Karpas-422 (cell line): ENCODE results near the gene UBTD1. TPM values are rescaled to one million over a fixed set of nuclear protein-coding genes. Genes with fewer than 3 reads are reported as not detected.

Source experiments
- DNase-seq: peaks from one replicate; pipeline ENCODE4 v3.0.0-alpha.2; 2015
- H2AFZ ChIP-seq: fragments of 200-600 bp; sonication (generic); 2 replicates; pipeline ENCODE4 v1.6.1; 2014; ENCODE audit warnings: antibody characterized with exemption, low read length, mixed read lengths
- H3K27ac ChIP-seq: fragments of 200-600 bp; sonication (generic); 2 replicates; pipeline ENCODE4 v1.5.1; 2014; ENCODE audit warnings: mild to moderate bottlenecking, low read length, moderate library complexity
- H3K27me3 ChIP-seq: fragments of 200-600 bp; sonication (generic); 2 replicates; pipeline ENCODE4 v1.6.1; 2014; ENCODE audit warnings: low read length, mixed read lengths
- H3K36me3 ChIP-seq: fragments of 200-600 bp; sonication (generic); 2 replicates; pipeline ENCODE4 v1.6.1; 2014; ENCODE audit warnings: low read length, mixed read lengths; ENCODE audit not compliant: insufficient read depth
- H3K4me1 ChIP-seq: fragments of 200-600 bp; sonication (generic); 2 replicates; pipeline ENCODE4 v1.6.1; 2014; ENCODE audit warnings: mild to moderate bottlenecking, low read length, mixed read lengths
- H3K4me2 ChIP-seq: fragments of 200-600 bp; sonication (generic); 2 replicates; pipeline ENCODE4 v1.6.1; 2014; ENCODE audit warnings: low read length, low read depth, mild to moderate bottlenecking; ENCODE audit not compliant: poor library complexity, severe bottlenecking
- H3K4me3 ChIP-seq: fragments of 200-600 bp; sonication (generic); 2 replicates; pipeline ENCODE4 v1.5.1; 2014; ENCODE audit warnings: mild to moderate bottlenecking, antibody characterized with exemption, low read length, mixed read lengths
- H3K79me2 ChIP-seq: fragments of 200-600 bp; sonication (generic); 2 replicates; pipeline ENCODE4 v1.6.1; 2014; ENCODE audit warnings: mild to moderate bottlenecking, low read length, mixed read lengths
- H3K9ac ChIP-seq: fragments of 200-600 bp; sonication (generic); 2 replicates; pipeline ENCODE4 v1.6.0; 2014; ENCODE audit warnings: low read length
- H3K9me2 ChIP-seq: fragments of 200-600 bp; sonication (generic), shearing (Covaris generic); replicated peaks from 2 replicates; pipeline ENCODE4 v1.6.0; 2014; ENCODE audit warnings: mild to moderate bottlenecking, low read length, moderate library complexity; ENCODE audit not compliant: insufficient read depth
- H3K9me3 ChIP-seq: fragments of 300-700, 200-600 bp; sonication (generic); 2 replicates; pipeline ENCODE4 v1.6.1; 2014; ENCODE audit warnings: low read length, mixed read lengths
- H4K20me1 ChIP-seq: fragments of 200-600 bp; sonication (generic); 2 replicates; pipeline ENCODE4 v1.6.1; 2014; ENCODE audit warnings: mild to moderate bottlenecking, antibody characterized with exemption, low read length, low read depth; ENCODE audit not compliant: insufficient read depth
- total RNA-seq: library from RNA; depleted of rRNA; stranded (reverse); fragments of >200 nt; shearing (Covaris generic); gene quantifications from 2 replicates; pipeline ENCODE4 v1.2.3, GENCODE V29; 2014; ENCODE audit warnings: low replicate concordance

UBTD1 gene
- total RNA-seq, 1 experiment from 2014 or later = 0.11 TPM

DNA sequence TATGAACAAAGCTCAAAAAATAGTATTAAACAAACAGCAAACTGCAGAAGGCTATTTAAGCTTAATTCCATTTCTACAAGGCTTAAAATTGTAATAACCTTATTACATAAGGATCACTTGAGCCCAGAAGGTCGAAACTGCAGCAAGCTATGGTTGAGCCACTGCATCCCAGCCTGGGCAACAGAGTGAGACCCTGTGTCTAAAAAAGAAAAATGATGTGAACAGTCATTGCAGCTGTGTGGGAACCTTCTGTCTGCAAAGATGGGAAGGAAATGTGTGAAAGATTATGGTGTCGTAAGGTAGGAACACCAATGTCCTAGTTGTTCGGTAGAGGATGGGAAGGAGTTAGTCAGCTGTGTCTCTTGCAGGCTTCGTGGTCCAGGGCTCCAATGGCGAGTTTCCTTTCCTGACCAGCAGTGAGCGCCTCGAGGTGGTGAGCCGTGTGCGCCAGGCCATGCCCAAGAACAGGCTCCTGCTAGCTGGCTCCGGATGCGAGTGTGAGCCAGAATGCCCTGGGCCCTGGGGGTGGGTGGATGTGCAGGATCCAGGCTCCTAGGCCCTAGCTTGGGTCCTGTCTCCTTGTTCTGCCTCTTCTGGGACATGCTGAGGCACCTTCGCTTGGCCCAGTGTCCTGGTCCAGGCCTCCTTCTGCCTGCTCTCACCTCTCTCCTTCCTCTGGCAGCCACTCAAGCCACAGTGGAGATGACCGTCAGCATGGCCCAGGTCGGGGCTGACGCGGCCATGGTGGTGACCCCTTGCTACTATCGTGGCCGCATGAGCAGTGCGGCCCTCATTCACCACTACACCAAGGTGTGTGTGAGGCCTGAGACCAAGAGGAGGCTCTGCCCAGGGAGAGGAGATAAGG lies 99.9 kb downstream of the UBTD1 start:
- Histone ChIP-seq H3K4me3 (no peak overlapping the region), H3K27ac (no peak overlapping the region), H3K4me1 (no peaks in the 10 kb centered on the region), H3K36me3 (no peaks in the 10 kb centered on the region), H2AFZ (no peak overlapping the region), H3K9me2 (no peaks in the 10 kb centered on the region), H3K79me2 (no peaks in the 10 kb centered on the region), H3K27me3 (no peaks in the 10 kb centered on the region), H4K20me1 (no peaks in the 10 kb centered on the region), H3K4me2 (no peak overlapping the region), H3K9ac (no peak overlapping the region), H3K9me3 (no peaks in the 10 kb centered on the region)
- DNase-seq = no peak

DNA sequence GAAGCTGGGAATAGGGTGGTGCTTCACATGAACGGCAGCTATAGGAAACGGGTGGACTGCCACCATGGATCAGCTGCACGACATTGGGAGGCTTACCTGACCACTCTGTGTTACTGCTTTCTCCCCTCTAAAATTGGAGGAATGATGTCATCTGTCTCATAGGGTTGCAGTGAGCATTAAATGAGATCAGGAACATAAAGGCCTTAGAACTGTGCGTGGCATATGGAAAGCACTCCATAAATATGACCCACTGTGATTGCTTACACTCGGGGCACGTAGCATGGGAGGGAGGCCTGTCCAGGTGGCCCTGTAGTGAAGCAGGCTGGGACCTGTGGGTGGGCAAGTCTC lies 100.5 kb downstream of the UBTD1 start:
- H3K4me3 ChIP-seq = no peak overlapping the region
- no peak overlapping the region for H2AFZ ChIP-seq
- no peaks in the 10 kb centered on the region for H3K79me2 ChIP-seq
- H3K4me1 ChIP-seq = no peaks in the 10 kb centered on the region
- H3K9ac ChIP-seq = no peak overlapping the region
- no peaks in the 10 kb centered on the region for H3K9me3 ChIP-seq
- no peak for DNase-seq
- no peaks in the 10 kb centered on the region for H3K36me3 ChIP-seq
- no peaks in the 10 kb centered on the region for H4K20me1 ChIP-seq
- H3K27me3 ChIP-seq = no peaks in the 10 kb centered on the region
- no peak overlapping the region for H3K27ac ChIP-seq
- H3K9me2 ChIP-seq = no peaks in the 10 kb centered on the region
- H3K4me2 ChIP-seq = no peak overlapping the region

GRCh38 chr10:97600616-97601015 lies 101.9 kb downstream of the UBTD1 start:
- H4K20me1 ChIP-seq = no peaks in the 10 kb centered on the region

DNA sequence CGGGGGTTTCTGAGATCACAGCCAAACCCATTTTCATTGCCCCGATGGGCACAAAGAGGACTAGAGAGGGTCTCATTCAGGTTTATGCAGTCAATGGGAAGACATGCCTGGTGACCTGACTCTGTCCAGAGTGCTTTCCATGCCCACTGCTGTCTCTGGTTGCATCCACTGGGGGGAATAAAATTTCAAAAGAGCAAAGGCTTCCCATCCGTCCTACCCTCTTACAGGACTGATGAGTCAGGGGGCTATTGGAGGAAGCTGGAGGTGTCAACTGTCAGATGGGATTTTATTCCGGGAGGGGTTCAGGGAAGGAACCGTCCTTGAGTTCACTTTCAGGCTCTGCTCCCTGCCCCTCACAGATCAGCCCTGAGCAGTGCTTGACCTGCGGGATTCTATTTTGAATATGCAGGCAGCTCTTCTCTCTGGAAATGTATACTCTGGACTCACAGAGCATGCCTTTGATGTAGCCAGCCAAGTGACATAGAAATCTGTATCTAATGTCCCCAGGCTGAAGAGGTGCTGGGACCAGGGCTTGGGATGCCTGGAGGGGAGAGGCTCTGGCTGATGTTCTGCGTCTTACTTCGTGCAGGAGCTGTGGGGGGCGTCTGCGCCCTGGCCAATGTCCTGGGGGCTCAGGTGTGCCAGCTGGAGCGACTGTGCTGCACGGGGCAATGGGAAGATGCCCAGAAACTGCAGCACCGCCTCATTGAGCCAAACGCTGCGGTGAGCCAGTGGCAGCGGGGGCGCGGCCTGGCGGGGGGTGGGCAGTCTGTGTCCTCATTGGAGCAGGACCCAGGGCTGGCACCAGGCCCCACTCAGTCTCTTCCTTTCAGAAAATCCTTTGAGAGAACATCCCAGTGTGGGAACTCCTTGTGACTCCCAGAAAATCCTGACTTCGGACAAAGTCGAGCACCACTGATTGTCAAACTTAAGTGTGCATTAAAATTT lies 102.8 kb downstream of the UBTD1 start:
- no peaks in the 10 kb centered on the region for H3K4me1 ChIP-seq
- no peaks in the 10 kb centered on the region for H4K20me1 ChIP-seq
- H3K27ac ChIP-seq = no peak overlapping the region
- no peaks in the 10 kb centered on the region for H3K9me2 ChIP-seq
- DNase-seq = no peak
- H3K36me3 ChIP-seq = no peaks in the 10 kb centered on the region
- no peak overlapping the region for H3K9ac ChIP-seq
- no peak overlapping the region for H2AFZ ChIP-seq
- H3K79me2 ChIP-seq = no peaks in the 10 kb centered on the region
- no peak overlapping the region for H3K4me3 ChIP-seq
- no peak overlapping the region for H3K4me2 ChIP-seq
- H3K9me3 ChIP-seq = no peaks in the 10 kb centered on the region
- no peaks in the 10 kb centered on the region for H3K27me3 ChIP-seq

More at GRCh38 chr10:97600616-97601015, 101.9 kb downstream of the UBTD1 start:
- no peak overlapping the region for H3K4me2 ChIP-seq
- no peaks in the 10 kb centered on the region for H3K4me1 ChIP-seq
- DNase-seq = no peak
- no peak overlapping the region for H3K27ac ChIP-seq
- no peak overlapping the region for H3K9ac ChIP-seq
- no peaks in the 10 kb centered on the region for H3K36me3 ChIP-seq
- no peak overlapping the region for H3K4me3 ChIP-seq
- H3K27me3 ChIP-seq = no peaks in the 10 kb centered on the region
- H3K79me2 ChIP-seq = no peaks in the 10 kb centered on the region
- H3K9me2 ChIP-seq = no peaks in the 10 kb centered on the region
- H2AFZ ChIP-seq = no peak overlapping the region
- no peaks in the 10 kb centered on the region for H3K9me3 ChIP-seq

- Histone ChIP-seq H4K20me1 (no peaks in the 10 kb centered on the region), H3K9me3 (no peaks in the 10 kb centered on the region), H3K79me2 (no peaks in the 10 kb centered on the region), H3K36me3 (no peaks in the 10 kb centered on the region), H2AFZ (no peak overlapping the region), H3K9me2 (no peaks in the 10 kb centered on the region), H3K4me1 (no peaks in the 10 kb centered on the region; the same call in 1 of the 2 replicates), H3K9ac (no peak overlapping the region), H3K27ac (no peak overlapping the region), H3K27me3 (no peaks in the 10 kb centered on the region), H3K4me2 (no peak overlapping the region), H3K4me3 (no peak overlapping the region)
- DNase-seq = no peak
Observed at GRCh38 chr10:97607095-97607636, 108.4 kb downstream of the UBTD1 start.

- no peaks in the 10 kb centered on the region for H3K79me2 ChIP-seq
Observed at GRCh38 chr10:97608991-97609561, 110.4 kb downstream of the UBTD1 start.

GRCh38 chr10:97611473-97611872 lies 112.7 kb downstream of the UBTD1 start:
- no peaks in the 10 kb centered on the region for H3K36me3 ChIP-seq
- H3K27me3 ChIP-seq = no peaks in the 10 kb centered on the region
- H3K9me2 ChIP-seq = no peaks in the 10 kb centered on the region
- no peak for DNase-seq
- H3K9ac ChIP-seq = no peak overlapping the region
- no peak overlapping the region for H3K4me2 ChIP-seq
- H3K4me3 ChIP-seq = no peak overlapping the region
- H4K20me1 ChIP-seq = no peaks in the 10 kb centered on the region
- H3K4me1 ChIP-seq = no peaks in the 10 kb centered on the region; the same call in 1 of the 2 replicates
- no peaks in the 10 kb centered on the region for H3K9me3 ChIP-seq
- no peaks in the 10 kb centered on the region for H3K79me2 ChIP-seq
- no peak overlapping the region for H3K27ac ChIP-seq
- H2AFZ ChIP-seq = no peak overlapping the region

More at GRCh38 chr10:97608991-97609561, 110.4 kb downstream of the UBTD1 start:
- Histone ChIP-seq H3K9me2 (no peaks in the 10 kb centered on the region), H2AFZ (no peak overlapping the region), H3K4me1 (no peaks in the 10 kb centered on the region; the same call in 1 of the 2 replicates), H3K27ac (no peak overlapping the region), H3K27me3 (no peaks in the 10 kb centered on the region), H3K4me2 (no peak overlapping the region), H3K9me3 (no peaks in the 10 kb centered on the region), H3K9ac (no peak overlapping the region), H3K4me3 (no peak overlapping the region), H4K20me1 (no peaks in the 10 kb centered on the region), H3K36me3 (no peaks in the 10 kb centered on the region)
- DNase-seq = no peak
